HepG2 (cell line): ENCODE results near the gene STAM. TPM values are rescaled to one million over a fixed set of nuclear protein-coding genes. Genes with fewer than 3 reads are reported as not detected.

Experiments
- ATAC-seq: fragments of 200-7000 bp; cut with Tn5 transposase; 3 replicates; pipeline ENCODE4 v1.9.1; 2020; ENCODE audit warnings: mild to moderate bottlenecking, moderate library complexity
- BruUV-seq: library from RNA; stranded (reverse); fragments of 400-500 nt; replicated peaks from 2 replicates; lab custom pipeline; 2021; lab: Mats Ljungman, UMichigan
- CTCF ChIA-PET: fragments of 300-600 bp; formaldehyde crosslinking; extraction: SDS; loops from one replicate; lab custom pipeline; 2021; ENCODE audit warnings: low total read pairs, inconsistent platforms, low intra/inter-chr PET ratio; lab: Yijun Ruan, JAX
- POLR2A ChIA-PET: fragments of 350-600 bp; sonication (Branson Sonifier 250); formaldehyde crosslinking; loops from one replicate; lab custom pipeline; 2020; ENCODE audit warnings: antibody characterized with exemption, inconsistent platforms; lab: Yijun Ruan, JAX
- DNase-seq: peaks from one replicate; pipeline ENCODE4 v3.0.0-alpha.2; 2015; ENCODE audit warnings: low spot score
- FAIRE-seq: peaks from 3 replicates; lab custom pipeline; 2011; peaks lifted over from hg19 to GRCh38; lab: Jason Lieb, UNC
- H2AFZ ChIP-seq: one replicate; pipeline ENCODE4 v1.6.1; 2011; ENCODE audit warnings: low read length, inconsistent platforms
- H3K27ac ChIP-seq: fragments of 300-600 bp; 3 replicates; pipeline ENCODE4 v1.8.0; 2011; ENCODE audit warnings: mixed run types, mild to moderate bottlenecking, mixed read lengths, low read length, inconsistent platforms; ENCODE audit not compliant: insufficient read depth; ENCODE audit errors: extremely low read length
- H3K27me3 ChIP-seq, 2 experiments: fragments of 200-600 bp in 1 of 2; 2 replicates in 1 of 2; 3 replicates in 1 of 2; pipeline versions ENCODE4 v1.6.0 to v1.8.0; 2011; ENCODE audit warnings: low read length in 2 of 2, mild to moderate bottlenecking in 2 of 2, moderate library complexity in 2 of 2, inconsistent platforms in 1 of 2; ENCODE audit not compliant: insufficient read depth in 2 of 2, control insufficient read depth in 1 of 2
- H3K36me3 ChIP-seq, 2 experiments: fragments of 200-600 bp in 1 of 2; replicated peaks in 1 of 2; 2 replicates in 1 of 2; 3 replicates in 1 of 2; pipeline versions ENCODE4 v1.5.1 to v1.8.0; 2011; ENCODE audit warnings: low read length in 2 of 2, inconsistent platforms in 1 of 2; ENCODE audit not compliant: insufficient read depth in 2 of 2, control insufficient read depth in 1 of 2
- H3K4me1 ChIP-seq: 2 replicates; pipeline ENCODE4 v1.5.1; 2012; ENCODE audit warnings: low read length, inconsistent platforms; ENCODE audit not compliant: insufficient read depth
- H3K4me2 ChIP-seq: 2 replicates; pipeline ENCODE4 v1.6.0; 2011; ENCODE audit warnings: low read depth, low read length, inconsistent platforms
- H3K4me3 ChIP-seq, 3 experiments: fragments of 200-600 bp in 1 of 3; sonication (generic), shearing (Covaris generic) in 1 of 3; replicated peaks in 1 of 3; 2 replicates each; pipeline ENCODE4 v1.5.1; 2011 to 2016; ENCODE audit warnings: low read length in 3 of 3, inconsistent platforms in 2 of 3, low read depth in 2 of 3, mild to moderate bottlenecking in 2 of 3, control low read depth in 1 of 3, mixed read lengths in 1 of 3; ENCODE audit not compliant: insufficient read depth in 1 of 3
- H3K79me2 ChIP-seq: one replicate; pipeline ENCODE4 v1.6.1; 2011; ENCODE audit warnings: low read length, inconsistent platforms; ENCODE audit not compliant: insufficient read depth
- H3K9ac ChIP-seq: 2 replicates; pipeline ENCODE4 v1.6.0; 2011; ENCODE audit warnings: mild to moderate bottlenecking, low read depth, low read length, inconsistent platforms; ENCODE audit not compliant: insufficient read depth
- H3K9me3 ChIP-seq: 2 replicates; pipeline ENCODE4 v1.5.1; 2012; ENCODE audit warnings: mild to moderate bottlenecking, low read length
- H4K20me1 ChIP-seq: 2 replicates; pipeline ENCODE4 v1.6.0; 2011; ENCODE audit warnings: inconsistent platforms, mild to moderate bottlenecking, low read length, moderate library complexity; ENCODE audit not compliant: insufficient read depth
- ATF1 ChIP-seq: IDR thresholded peaks from 2 replicates; pipeline ENCODE4 v1.6.1; 2016; ENCODE audit warnings: mild to moderate bottlenecking, control low read depth
- MAF1 ChIP-seq: sonication (generic); formaldehyde crosslinking; IDR thresholded peaks from 2 replicates; pipeline ENCODE4 v1.5.0; 2020; ENCODE audit warnings: missing genetic modification reagents, borderline replicate concordance
- MAFK ChIP-seq, 2 experiments: IDR thresholded peaks in 1 of 2; conservative IDR thresholded peaks in 1 of 2; 2 replicates each; pipeline ENCODE4 v1.6.1; 2011; ENCODE audit warnings: improper control_type of control experiment in 2 of 2, low read length in 2 of 2
- NFATC3 ChIP-seq: sonication (generic); formaldehyde crosslinking; IDR thresholded peaks from 2 replicates; pipeline ENCODE4 v1.5.1; 2020; ENCODE audit warnings: mild to moderate bottlenecking, missing genetic modification reagents
- ZNF747 ChIP-seq: sonication (generic); formaldehyde crosslinking; IDR thresholded peaks from 2 replicates; pipeline ENCODE4 v1.8.1; 2023; ENCODE audit warnings: missing genetic modification reagents, mild to moderate bottlenecking, borderline replicate concordance
- whole genome bisulfite sequencing: methylation state at CpG from one replicate; pipeline ENCODE4 v1.1.6; 2017; ENCODE audit warnings: low lambda C conversion rate; 5-methylcytosine and 5-hydroxymethylcytosine counted together
- in situ Hi-C: cut with HindIII; loops from 2 replicates; pipeline ENCODE4 v1.10.0; 2017; ENCODE audit warnings: low pct_unique_long_range_greater_than_20kb; ENCODE audit not compliant: extremely low pct_ligation_motif_present
- intact Hi-C: fragments of 100-400 bp; cut with micrococcal nuclease; formaldehyde crosslinking; loops from one replicate; pipeline ENCODE4 v1.10.0; 2022; ENCODE audit not compliant: unreplicated experiment
- polyA plus RNA-seq, 8 experiments: library from polyadenylated mRNA; depleted of rRNA in 3 of 8; stranded (reverse) in 7 of 8; unstranded in 1 of 8; fragments of >200 nt; fragmentation: Illumina TruSeq in 4 of 8; extraction: Trizol in 4 of 8; gene quantifications; 2 replicates each; pipeline versions ENCODE4 v1.2.1 to v1.2.3, GENCODE V29; 2011 to 2016; ENCODE audit warnings: low read depth in 4 of 8, missing spikeins in 1 of 8, mixed read lengths in 1 of 8; ENCODE audit not compliant: insufficient read depth in 1 of 8
- total RNA-seq, 5 experiments: library from RNA; depleted of rRNA; stranded (reverse); fragments of >200 nt; fragmentation: Illumina TruSeq; extraction: Trizol; gene quantifications; 2 replicates each; pipeline ENCODE4 v1.2.3, GENCODE V29; 2016; ENCODE audit warnings: low read depth in 1 of 5
- TF ChIP-seq, protein P1 (sequence below): sonication (generic); formaldehyde crosslinking; IDR thresholded peaks from 2 replicates; pipeline ENCODE4 v1.8.0; 2022; ENCODE audit warnings: mild to moderate bottlenecking, missing genetic modification reagents, borderline replicate concordance

STAM gene
- total and polyA plus RNA-seq, 2 of the 13 experiments (the other 11 are each of a cell fraction or from before 2014, with no cell fraction given): 19.5 to 25.1 TPM

DNA sequence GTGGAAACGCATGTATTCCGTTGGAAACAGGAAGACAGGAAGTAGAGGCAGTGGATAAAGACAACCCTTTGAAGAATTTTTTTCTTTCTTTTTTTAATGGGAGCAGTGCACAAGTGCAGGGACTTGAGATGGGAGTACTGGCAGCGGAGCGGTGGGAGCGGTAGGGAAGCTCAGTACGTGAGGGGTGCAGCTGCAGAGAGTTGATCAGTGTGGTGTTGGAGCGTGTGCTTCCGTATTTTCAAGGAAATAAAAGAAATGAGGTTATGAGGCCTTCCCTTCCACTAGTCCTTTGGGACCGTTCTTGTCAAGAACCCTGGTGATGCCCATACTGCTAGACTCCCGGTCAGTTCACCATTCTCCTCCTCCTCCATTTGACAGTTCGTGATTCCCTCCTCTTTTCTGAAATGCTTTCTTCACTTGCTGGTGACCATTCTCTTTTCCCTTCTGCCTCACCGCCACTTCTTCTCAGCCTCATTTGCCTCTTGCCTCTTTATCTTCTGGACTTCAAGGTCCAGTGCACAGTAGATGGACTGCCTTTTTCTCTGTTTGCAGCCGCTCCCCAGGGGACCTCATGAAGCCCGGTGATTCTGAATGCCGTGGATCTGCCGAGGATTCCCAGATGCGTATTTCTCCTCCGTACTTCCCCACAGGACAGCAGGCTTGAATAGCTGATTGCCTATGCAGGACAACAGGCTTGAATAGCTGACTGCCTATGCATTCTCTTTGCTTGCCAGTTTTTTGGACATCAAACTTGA lies 68.9 kb downstream of the STAM start (continued):
- TF ChIP-seq NFATC3 (CRISPR knock-in tag): no peak
- TF ChIP-seq, all 625 proteins: peak for 0

DNA sequence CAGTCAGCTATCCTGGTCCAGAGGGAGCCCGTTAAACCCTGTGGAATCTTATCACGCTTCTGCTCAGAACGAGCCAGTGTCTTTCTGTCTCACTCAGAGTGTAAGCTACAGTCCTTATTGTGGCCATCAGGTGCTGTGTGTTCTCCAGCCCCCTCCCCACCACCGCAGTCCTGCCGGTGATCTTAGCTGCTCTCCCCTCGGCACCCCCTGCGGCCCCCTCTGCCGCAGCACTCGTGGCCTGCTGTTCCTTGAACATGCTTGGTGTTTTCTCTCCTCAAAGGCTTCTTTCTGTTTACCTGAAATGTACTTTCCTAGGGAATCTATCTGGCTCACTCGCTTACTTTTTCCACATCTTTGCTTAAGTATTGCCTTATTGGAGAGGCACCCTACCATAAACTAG lies 69.8 kb downstream of the STAM start:
- Histone ChIP-seq H4K20me1 (no peaks in the 10 kb centered on the region), H3K79me2 (no peaks in the 10 kb centered on the region), H3K4me2 (no peak overlapping the region), H3K4me3 (no peak overlapping the region), H3K27me3 (no peaks in the 10 kb centered on the region), H3K4me1 (no peaks in the 10 kb centered on the region), H3K27ac (no peak overlapping the region), H3K36me3 (peaks cover 12 to 61% of the 10 kb centered on the region in 2 experiments), H3K9me3 (no peaks in the 10 kb centered on the region), H3K9ac (no peak overlapping the region), H2AFZ (no peak overlapping the region)
- FAIRE-seq (no peak), DNase-seq (no peak), ATAC-seq (no peak; the same call in 2 of the 3 replicates)
- intact Hi-C loops (no loop called here), in situ Hi-C loops (no loop called here)
- CTCF ChIA-PET: no interaction called here
- WGBS: 99% methylated on average over 10 of the region's 10 CpGs
- BruUV-seq: no TSS peak
- TF ChIP-seq ZNF747 (no peak), MAFK (conservative IDR thresholded peaks at IDR 0.05 in 1 of 2, IDR thresholded peaks at IDR 0.05 in 1 of 2; ENCODE audit: low read length in 2 of 2) (no peak), ATF1 (no peak), MAF1 (CRISPR knock-in tag) (no peak)
- TF ChIP-seq, protein P1, sequence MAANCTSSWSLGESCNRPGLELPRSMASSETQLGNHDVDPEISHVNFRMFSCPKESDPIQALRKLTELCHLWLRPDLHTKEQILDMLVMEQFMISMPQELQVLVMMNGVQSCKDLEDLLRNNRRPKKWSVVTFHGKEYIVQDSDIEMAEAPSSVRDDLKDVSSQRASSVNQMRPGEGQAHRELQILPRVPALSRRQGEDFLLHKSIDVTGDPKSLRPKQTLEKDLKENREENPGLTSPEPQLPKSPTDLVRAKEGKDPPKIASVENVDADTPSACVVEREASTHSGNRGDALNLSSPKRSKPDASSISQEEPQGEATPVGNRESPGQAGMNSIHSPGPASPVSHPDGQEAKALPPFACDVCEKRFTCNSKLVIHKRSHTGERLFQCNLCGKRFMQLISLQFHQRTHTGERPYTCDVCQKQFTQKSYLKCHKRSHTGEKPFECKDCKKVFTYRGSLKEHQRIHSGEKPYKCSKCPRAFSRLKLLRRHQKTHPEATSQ (CRISPR knock-in tag): no peak
- POLR2A ChIA-PET: no interaction called here
